Heart right ventricle (tissue), 16 donors: ENCODE data around the gene FHIT. TPM values are rescaled to one million over a fixed set of nuclear protein-coding genes. Genes with fewer than 3 reads are reported as not detected.

Experiments used
- ATAC-seq, 8 donors: fragments of 200-7000 bp; cut with Tn5 transposase; one replicate each; pipeline ENCODE4 v1.9.1; 2020; ENCODE audit warnings: mild to moderate bottlenecking in 8 of 8, moderate library complexity in 8 of 8, moderate number of reproducible peaks in 1 of 8
- DNase-seq, 2 donors: peaks; one replicate each; pipeline ENCODE4 v3.0.0-alpha.2; 2020
- H3K27ac ChIP-seq, 10 donors: fragments of 200-600 bp; sonication (generic) in 2 of 10; one replicate each; pipeline versions ENCODE4 v1.5.0 to v1.8.0; 2020 to 2022; ENCODE audit warnings: mild to moderate bottlenecking in 3 of 10
- H3K27me3 ChIP-seq, 7 donors: fragments of 200-600 bp; one replicate each; pipeline ENCODE4 v1.8.0; 2021 to 2022; ENCODE audit warnings: mild to moderate bottlenecking in 2 of 7
- H3K36me3 ChIP-seq, 9 donors: fragments of 200-600 bp; sonication (generic) in 1 of 9; one replicate each; pipeline versions ENCODE4 v1.5.0 to v1.8.0; 2020 to 2022; ENCODE audit warnings: mild to moderate bottlenecking in 2 of 9
- H3K4me1 ChIP-seq, 9 donors: fragments of 200-600 bp; sonication (generic) in 1 of 9; one replicate each; pipeline versions ENCODE4 v1.5.0 to v1.8.0; 2020 to 2022; ENCODE audit warnings: mild to moderate bottlenecking in 4 of 9
- H3K4me3 ChIP-seq, 10 donors: fragments of 200-600 bp; sonication (generic) in 2 of 10; one replicate each; pipeline versions ENCODE4 v1.5.0 to v1.8.0; 2020 to 2022; ENCODE audit warnings: mild to moderate bottlenecking in 7 of 10, moderate library complexity in 2 of 10
- H3K9me3 ChIP-seq, 11 donors: fragments of 200-600 bp in 10 of 11; sonication (generic) in 2 of 11; one replicate each; pipeline versions ENCODE4 v1.5.0 to v1.8.0; 2013 to 2022; ENCODE audit warnings: mild to moderate bottlenecking in 2 of 11, control low read depth in 1 of 11, moderate library complexity in 1 of 11
- WGBS, 2 donors: extraction: QIAGEN DNeasy Blood & Tissue Kit; methylation state at CpG; one replicate each; pipeline ENCODE4 v1.1.7; 2013; ENCODE audit warnings: inconsistent platforms in 1 of 2; 5-methylcytosine and 5-hydroxymethylcytosine counted together
- intact Hi-C, 10 donors: fragments of 100-400 bp; cut with DNase I; formaldehyde crosslinking; loops; one replicate each; pipeline versions ENCODE4 v1.11.1 to v1.14.2; 2022
- polyA plus RNA-seq, 2 donors: library from polyadenylated mRNA; stranded (reverse); fragments of 200-250 nt; gene quantifications; one replicate each; pipeline ENCODE4 v1.2.3, GENCODE V29; 2013
- total RNA-seq, 10 donors: library from RNA; stranded (reverse); fragmentation: NEBNext Ultra II Directional in 3 of 10; extraction: Animal tissue kit (Norgen Biotek cat#: 25700) in 3 of 10; gene quantifications; one replicate each; pipeline versions ENCODE4 v1.2.1 to v1.2.4, GENCODE V29; 2021 to 2023
- TF ChIP-seq, protein P1 (sequence below), 9 donors: fragments of 200-600 bp; sonication (generic) in 2 of 9; IDR thresholded peaks; one replicate each; pipeline versions ENCODE4 v1.5.0 to v1.8.0; 2021 to 2022; ENCODE audit warnings: antibody characterized with exemption in 9 of 9, mild to moderate bottlenecking in 5 of 9, moderate library complexity in 1 of 9
- donor health status: Arrhythmogenic right ventricular cardiomyopathy.
- donor health status: ischemic (EF 13 %, LVEDD 7.1; RV severe dilation, severe dysfunction).
- donor health status: healthy with polysubstance abuse.
- donor health status: DM: no; HTN: yes; CAD: no.
- donor health status: DM: no; HTN: no; CAD: no.
- donor health status: ischemic (EF 25% LVEDD 6.9; RV normal size, moderate dysfunction).
- donor health status: ischemic (EF 25% LVEDD 5.7; RV mildly dilated, moderate dysfunction).
- donor health status: healthy.
- donor health status: DM: yes; HTN: yes; CAD: no.
- donor health status: Ischemic cardiomyopathy.
- donor health status: ischemic (EF 35%, LVEDD 5.7; RV mildly dilated, moderate dysfunction).
- donor health status: nonischemic (EF 11% LVEDD 7.7; RV severe dilation, severe dysfunction).
- donor health status: DM: yes; HTN: yes; CAD: no.
- donor health status: PGD.
- donor health status: ischemic (EF 29% LVEDD 5.4; RV normal size, mild dysfunction).
- donor health status: nonischemic (EF 23%, LVEDD 6.1; RV moderate dilation, normal function).

FHIT gene
- total and polyA plus RNA-seq, 12 donors, result 4.7 to 25.5 (median 18.3) TPM

DNA sequence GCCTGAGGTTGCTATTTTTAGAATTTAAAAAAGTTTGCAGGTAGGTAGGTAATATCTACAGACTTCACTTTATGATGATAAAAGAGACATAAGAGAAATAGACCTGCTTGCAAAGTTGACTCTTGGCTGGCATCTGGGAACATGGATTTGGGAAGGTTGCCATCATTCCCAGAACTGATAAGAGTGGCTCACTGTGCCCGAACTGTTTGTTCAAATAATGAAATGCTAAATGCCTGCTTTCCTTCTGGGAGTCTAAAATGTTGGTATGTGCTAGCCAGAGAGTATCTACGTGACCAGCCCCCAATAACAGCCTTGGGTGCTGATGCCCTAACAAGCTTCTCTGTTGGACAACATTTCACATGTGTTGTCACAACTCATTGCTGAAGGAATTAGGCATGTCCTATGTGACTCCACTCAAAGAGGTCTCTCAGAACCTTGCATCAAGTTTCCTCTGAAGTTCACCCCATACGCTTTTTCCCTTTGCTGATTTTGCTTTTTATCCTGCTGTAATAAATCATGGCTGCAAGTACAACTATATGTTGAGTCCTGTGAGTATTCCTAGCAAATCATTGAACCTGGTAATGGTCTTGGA is 95.5 kb downstream of the FHIT start:
- Histone ChIP-seq H3K4me3 (no peak overlapping the region), H3K27me3 (no peaks in the 10 kb centered on the region), H3K9me3 (no peaks in the 10 kb centered on the region), H3K36me3 (no peaks in the 10 kb centered on the region), H3K27ac (peak overlapping the region in 5 of 10 donors; percentile 16 to 55 (median 24)), H3K4me1 (peaks cover 0 to 25% (median 7%) of the 10 kb centered on the region in 9 donors)
- DNase-seq (peak in 1 of 2 donors; percentile 21), ATAC-seq (peak in 7 of 8 donors; percentile 25 to 97 (median 74))
- intact Hi-C loops, result loop anchor here in 1 of 10 donors (2.0 kb wide), 1 partner anchor 95 kb away; the partner anchor contains the start of gene FHIT
- 40 to 55% methylated on average over 3 of the region's 3 CpGs for WGBS, 2 donors
- TF ChIP-seq, protein P1, sequence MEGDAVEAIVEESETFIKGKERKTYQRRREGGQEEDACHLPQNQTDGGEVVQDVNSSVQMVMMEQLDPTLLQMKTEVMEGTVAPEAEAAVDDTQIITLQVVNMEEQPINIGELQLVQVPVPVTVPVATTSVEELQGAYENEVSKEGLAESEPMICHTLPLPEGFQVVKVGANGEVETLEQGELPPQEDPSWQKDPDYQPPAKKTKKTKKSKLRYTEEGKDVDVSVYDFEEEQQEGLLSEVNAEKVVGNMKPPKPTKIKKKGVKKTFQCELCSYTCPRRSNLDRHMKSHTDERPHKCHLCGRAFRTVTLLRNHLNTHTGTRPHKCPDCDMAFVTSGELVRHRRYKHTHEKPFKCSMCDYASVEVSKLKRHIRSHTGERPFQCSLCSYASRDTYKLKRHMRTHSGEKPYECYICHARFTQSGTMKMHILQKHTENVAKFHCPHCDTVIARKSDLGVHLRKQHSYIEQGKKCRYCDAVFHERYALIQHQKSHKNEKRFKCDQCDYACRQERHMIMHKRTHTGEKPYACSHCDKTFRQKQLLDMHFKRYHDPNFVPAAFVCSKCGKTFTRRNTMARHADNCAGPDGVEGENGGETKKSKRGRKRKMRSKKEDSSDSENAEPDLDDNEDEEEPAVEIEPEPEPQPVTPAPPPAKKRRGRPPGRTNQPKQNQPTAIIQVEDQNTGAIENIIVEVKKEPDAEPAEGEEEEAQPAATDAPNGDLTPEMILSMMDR (IDR thresholded peaks at IDR 0.05), result no peak

DNA sequence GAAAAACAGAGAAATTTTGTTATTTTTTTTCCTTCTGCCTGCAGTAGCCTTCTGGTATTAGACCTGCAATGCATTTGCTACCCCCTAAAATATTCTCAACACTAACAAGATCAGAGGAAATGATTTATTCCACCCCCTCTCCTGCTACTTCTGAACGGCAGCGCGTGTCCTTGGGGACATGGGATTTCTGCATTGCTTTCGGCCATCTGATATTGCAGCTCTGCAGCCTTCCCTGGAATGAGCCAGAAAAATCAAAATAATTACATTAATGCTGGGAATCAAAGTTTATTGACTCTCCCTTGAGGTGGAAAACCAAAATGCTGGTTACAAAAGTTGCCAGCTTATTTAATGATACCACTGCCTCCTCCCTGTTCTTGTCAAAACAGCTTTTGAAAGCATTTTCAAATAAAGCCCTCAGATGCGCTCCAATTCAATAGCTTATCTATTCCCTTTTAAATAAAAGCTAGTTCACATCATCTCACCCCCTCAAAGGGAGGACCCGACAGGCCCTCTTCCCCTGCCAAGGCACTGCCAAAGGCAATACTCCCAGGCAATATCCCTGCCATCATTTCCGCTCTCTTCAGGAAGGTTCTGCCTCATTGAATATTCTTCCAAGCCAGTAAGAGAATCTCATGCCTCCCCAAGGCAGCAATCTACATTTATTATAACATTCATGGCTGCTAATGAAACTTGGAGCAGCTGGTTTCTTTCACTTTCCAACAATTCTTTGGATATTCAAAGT is 96.6 kb downstream of the FHIT start:
- H3K27ac ChIP-seq, result no peak overlapping the region
- DNase-seq (no peak), ATAC-seq (no peak)
- no peaks in the 10 kb centered on the region for H3K27me3 ChIP-seq
- H3K4me1 ChIP-seq, result peaks cover 0 to 25% (median 7%) of the 10 kb centered on the region in 9 donors
- TF ChIP-seq, protein P1 (IDR thresholded peaks at IDR 0.05), result no peak
- 48 to 59% methylated on average over 7 of the region's 7 CpGs for WGBS, 2 donors
- intact Hi-C loops, result loop anchor here in 1 of 10 donors (2.0 kb wide), 1 partner anchor 96 kb away; the partner anchor contains the start of gene FHIT
- H3K36me3 ChIP-seq, result no peaks in the 10 kb centered on the region
- H3K9me3 ChIP-seq, result no peaks in the 10 kb centered on the region
- H3K4me3 ChIP-seq, result no peak overlapping the region

DNA sequence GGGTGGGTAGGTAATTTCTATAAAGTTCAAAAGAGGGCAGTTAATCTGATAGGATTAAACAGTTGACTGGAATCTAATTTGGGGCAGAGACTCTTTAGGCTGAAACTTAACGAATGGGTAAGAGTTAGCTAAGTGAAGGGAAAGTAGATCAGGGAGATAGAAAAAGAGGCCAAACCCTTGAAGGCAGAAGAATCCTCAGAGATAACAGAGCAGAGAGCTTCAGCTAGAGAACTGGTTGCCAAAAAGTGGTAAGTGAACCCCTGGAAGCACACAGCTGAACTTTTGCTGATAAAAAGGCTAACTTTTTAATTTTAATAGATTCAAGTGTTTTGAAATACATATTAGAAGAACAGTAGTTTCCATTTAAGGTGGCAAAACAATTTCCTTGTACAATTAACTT is 99.2 kb downstream of the FHIT start:
- TF ChIP-seq, protein P1 (IDR thresholded peaks at IDR 0.05), result no peak
- intact Hi-C loops, result no loop called here
- no peak overlapping the region for H3K27ac ChIP-seq
- DNase-seq, result no peak
- H3K4me1 ChIP-seq, result peaks cover 0 to 25% (median 7%) of the 10 kb centered on the region in 9 donors
- no peak overlapping the region for H3K4me3 ChIP-seq
- WGBS, 2 donors, result 79 to 86% methylated on average over 1 of the region's 1 CpG
- no peak for ATAC-seq
- no peaks in the 10 kb centered on the region for H3K27me3 ChIP-seq
- no peaks in the 10 kb centered on the region for H3K9me3 ChIP-seq
- no peaks in the 10 kb centered on the region for H3K36me3 ChIP-seq

DNA sequence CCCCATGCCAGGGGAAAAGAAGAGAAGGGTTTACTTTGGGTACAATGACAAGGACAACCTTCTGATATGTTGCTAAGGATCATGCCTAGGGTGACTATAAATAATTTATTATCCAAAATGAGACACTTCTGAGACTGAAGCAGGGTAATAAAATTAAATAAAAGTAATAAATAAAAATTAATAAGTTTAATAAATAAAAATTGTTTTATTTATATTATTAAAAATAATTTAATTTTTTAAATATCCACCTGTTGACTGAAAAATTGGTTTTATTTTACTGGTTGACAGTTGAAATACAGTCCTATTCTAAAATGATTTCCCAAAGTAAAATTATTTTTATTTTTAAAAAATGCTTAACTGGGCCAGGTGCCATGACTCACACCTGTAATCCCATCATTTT is 102.0 kb downstream of the FHIT start:
- Histone ChIP-seq H3K27me3 (no peaks in the 10 kb centered on the region), H3K9me3 (no peaks in the 10 kb centered on the region), H3K36me3 (no peaks in the 10 kb centered on the region), H3K4me3 (no peak overlapping the region), H3K27ac (no peak overlapping the region), H3K4me1 (peaks cover 0 to 5% (median 3%) of the 10 kb centered on the region in 9 donors)
- DNase-seq (no peak), ATAC-seq (no peak)
- intact Hi-C loops, result no loop called here
- TF ChIP-seq, protein P1 (IDR thresholded peaks at IDR 0.05), result no peak
